ENCODE results near the gene ITPK1.

- TF ChIP-seq CTCF (tag by site-specific recombination; IDR thresholded peaks at IDR 0.05) (no peak), ZIC2 (tag by site-specific recombination; IDR thresholded peaks at IDR 0.05) (no peak), ZNF416 (tag by site-specific recombination; IDR thresholded peaks at IDR 0.05) (no peak), ZNF776 (tag by site-specific recombination; IDR thresholded peaks at IDR 0.05; ENCODE audit: borderline replicate concordance) (no peak), PRDM10 (tag by site-specific recombination; IDR thresholded peaks at IDR 0.05) (no peak), ZNF514 (tag by site-specific recombination; IDR thresholded peaks at IDR 0.05) (no peak), ZNF654 (tag by site-specific recombination; IDR thresholded peaks at IDR 0.05; ENCODE audit: low read depth) (no peak), ZSCAN30 (tag by site-specific recombination; IDR thresholded peaks at IDR 0.05) (no peak), SETDB1 (IDR thresholded peaks at IDR 0.05; ENCODE audit: insufficient read length, low read length) (no peak), ZBTB7A (tag by site-specific recombination; IDR thresholded peaks at IDR 0.05; ENCODE audit: low read depth) (no peak), TSHZ1 (tag by site-specific recombination; IDR thresholded peaks at IDR 0.05; ENCODE audit: borderline replicate concordance) (no peak), FEZF1 (tag by site-specific recombination; IDR thresholded peaks at IDR 0.05) (no peak)
Observed at GRCh38 chr14:93086441-93087055, 29.2 kb downstream of the ITPK1 start.
